BE2C (cell line): ENCODE data around the gene MTG2.

ENCODE experiments used
- DNase-seq: peaks from one replicate; pipeline ENCODE4 v3.0.0-alpha.2; 2020
- H3K27me3 ChIP-seq: fragments of 250-450 bp; sonication (Bioruptor Pico); 2 replicates; pipeline ENCODE4 v1.5.1; 2020; ENCODE audit warnings: mild to moderate bottlenecking
- H3K36me3 ChIP-seq: fragments of 250-450 bp; sonication (Bioruptor Pico); 2 replicates; pipeline ENCODE4 v1.5.1; 2020; ENCODE audit warnings: mild to moderate bottlenecking
- H3K4me1 ChIP-seq: fragments of 250-450 bp; sonication (Bioruptor Pico); 2 replicates; pipeline ENCODE4 v1.5.1; 2020
- H3K4me3 ChIP-seq: 2 replicates; pipeline ENCODE4 v1.5.1; 2011; ENCODE audit warnings: low read depth, low read length
- H3K9me3 ChIP-seq: fragments of 250-450 bp; sonication (Bioruptor Pico); 2 replicates; pipeline ENCODE4 v1.5.1; 2020
- TF ChIP-seq, protein P1 (sequence below): IDR thresholded peaks from 2 replicates; pipeline ENCODE4 v1.5.1; 2012; ENCODE audit warnings: mild to moderate bottlenecking, low read depth, low read length

MTG2 gene

GRCh38 chr20:62243906-62244515 lies 61.2 kb downstream of the MTG2 start:
- H3K27me3 ChIP-seq, result no peaks in the 10 kb centered on the region
- H3K9me3 ChIP-seq, result no peaks in the 10 kb centered on the region
- DNase-seq, result no peak
- H3K36me3 ChIP-seq, result no peaks in the 10 kb centered on the region
- TF ChIP-seq, protein P1, sequence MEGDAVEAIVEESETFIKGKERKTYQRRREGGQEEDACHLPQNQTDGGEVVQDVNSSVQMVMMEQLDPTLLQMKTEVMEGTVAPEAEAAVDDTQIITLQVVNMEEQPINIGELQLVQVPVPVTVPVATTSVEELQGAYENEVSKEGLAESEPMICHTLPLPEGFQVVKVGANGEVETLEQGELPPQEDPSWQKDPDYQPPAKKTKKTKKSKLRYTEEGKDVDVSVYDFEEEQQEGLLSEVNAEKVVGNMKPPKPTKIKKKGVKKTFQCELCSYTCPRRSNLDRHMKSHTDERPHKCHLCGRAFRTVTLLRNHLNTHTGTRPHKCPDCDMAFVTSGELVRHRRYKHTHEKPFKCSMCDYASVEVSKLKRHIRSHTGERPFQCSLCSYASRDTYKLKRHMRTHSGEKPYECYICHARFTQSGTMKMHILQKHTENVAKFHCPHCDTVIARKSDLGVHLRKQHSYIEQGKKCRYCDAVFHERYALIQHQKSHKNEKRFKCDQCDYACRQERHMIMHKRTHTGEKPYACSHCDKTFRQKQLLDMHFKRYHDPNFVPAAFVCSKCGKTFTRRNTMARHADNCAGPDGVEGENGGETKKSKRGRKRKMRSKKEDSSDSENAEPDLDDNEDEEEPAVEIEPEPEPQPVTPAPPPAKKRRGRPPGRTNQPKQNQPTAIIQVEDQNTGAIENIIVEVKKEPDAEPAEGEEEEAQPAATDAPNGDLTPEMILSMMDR, result no peak
- H3K4me1 ChIP-seq, result no peaks in the 10 kb centered on the region
- no peak overlapping the region for H3K4me3 ChIP-seq

GRCh38 chr20:62244644-62245108 lies 61.8 kb downstream of the MTG2 start:
- no peak overlapping the region for H3K4me3 ChIP-seq
- H3K4me1 ChIP-seq, result no peaks in the 10 kb centered on the region
- no peaks in the 10 kb centered on the region for H3K27me3 ChIP-seq
- no peak for DNase-seq
- no peaks in the 10 kb centered on the region for H3K9me3 ChIP-seq
- no peaks in the 10 kb centered on the region for H3K36me3 ChIP-seq
- TF ChIP-seq, protein P1, result no peak

DNA sequence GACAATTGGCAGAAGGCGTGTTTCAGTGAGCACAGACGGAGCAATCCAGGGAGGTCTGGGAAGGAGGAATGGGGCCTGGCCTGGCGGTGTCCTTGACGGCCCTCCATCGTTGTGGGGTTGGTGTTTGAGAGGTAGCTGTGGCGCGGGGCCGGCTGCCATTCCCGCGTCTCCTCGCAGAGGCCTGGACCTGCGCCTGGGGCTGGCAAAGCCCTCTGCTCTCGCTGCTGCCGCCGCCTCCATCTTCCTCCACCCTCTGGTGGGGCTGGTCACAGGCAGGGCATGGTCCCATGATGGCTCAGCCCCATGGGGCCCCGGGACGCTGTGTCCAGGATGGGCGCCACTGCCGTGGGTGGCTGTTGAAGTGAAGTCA lies 63.1 kb downstream of the MTG2 start:
- Histone ChIP-seq H3K36me3 (no peaks in the 10 kb centered on the region), H3K27me3 (no peaks in the 10 kb centered on the region), H3K4me3 (no peak overlapping the region), H3K9me3 (no peaks in the 10 kb centered on the region), H3K4me1 (no peaks in the 10 kb centered on the region)
- TF ChIP-seq, protein P1, result no peak
- DNase-seq, result no peak

- Histone ChIP-seq H3K4me1 (no peaks in the 10 kb centered on the region), H3K4me3 (no peak overlapping the region), H3K9me3 (no peaks in the 10 kb centered on the region), H3K27me3 (no peaks in the 10 kb centered on the region), H3K36me3 (no peaks in the 10 kb centered on the region)
- DNase-seq, result no peak
- TF ChIP-seq, protein P1, result no peak
Measured at GRCh38 chr20:62246431-62246830, 63.6 kb downstream of the MTG2 start.

DNA sequence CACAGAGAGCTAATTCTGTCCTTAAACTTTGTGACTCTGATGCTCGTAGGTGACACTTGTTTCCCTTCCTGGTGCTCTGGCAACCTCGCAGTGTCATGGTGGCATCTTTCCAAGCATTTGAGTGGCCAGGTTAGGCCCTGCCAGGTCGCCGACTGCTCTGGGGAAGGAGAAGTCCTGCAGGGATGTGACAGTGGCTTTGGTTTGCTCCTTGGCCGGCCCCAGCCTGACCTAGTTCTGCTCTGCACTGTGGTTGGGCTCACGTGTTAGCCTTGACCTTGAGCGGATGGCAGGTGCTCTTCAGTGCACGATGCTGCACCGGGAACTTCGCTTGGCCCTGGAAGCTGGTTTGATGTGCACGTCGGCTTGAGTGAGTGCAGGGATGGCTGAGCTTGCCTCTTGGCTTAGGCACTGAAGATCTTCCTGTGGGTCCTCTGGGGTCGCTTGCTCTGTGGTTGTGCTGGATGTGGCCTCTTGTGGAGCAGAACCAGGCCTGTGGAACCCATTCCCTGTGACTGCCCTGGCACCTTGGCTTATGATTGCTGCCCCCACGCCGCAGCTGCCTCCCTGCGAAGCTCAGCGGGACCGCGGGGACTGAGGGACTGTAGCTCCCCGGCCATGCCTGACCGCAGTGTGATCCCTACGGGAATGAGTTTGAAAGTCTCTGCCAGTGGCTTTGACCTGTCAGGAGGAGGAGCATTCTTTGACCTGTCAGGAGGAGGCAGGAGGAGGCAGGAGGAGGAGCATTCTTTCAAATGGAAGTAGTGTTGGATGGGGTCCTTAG lies 64.2 kb downstream of the MTG2 start:
- no peak for DNase-seq
- Histone ChIP-seq H3K27me3 (no peaks in the 10 kb centered on the region), H3K36me3 (no peaks in the 10 kb centered on the region), H3K4me1 (no peaks in the 10 kb centered on the region), H3K9me3 (no peaks in the 10 kb centered on the region), H3K4me3 (no peak overlapping the region)
- TF ChIP-seq, protein P1, result no peak
